HEK293T (cell line): ENCODE results near the gene C6orf47.

Source experiments
- ARNT ChIP-seq: fragments of 450-650 bp; IDR thresholded peaks from 2 replicates; pipeline ENCODE4 v1.6.1; 2017; ENCODE audit warnings: mild to moderate bottlenecking
- BHLHE40 ChIP-seq: fragments of 450-650 bp; IDR thresholded peaks from 2 replicates; pipeline ENCODE4 v1.6.1; 2016; ENCODE audit warnings: mild to moderate bottlenecking, moderate library complexity, borderline replicate concordance
- CTBP1 ChIP-seq: fragments of 450-650 bp; IDR thresholded peaks from 2 replicates; pipeline ENCODE4 v1.6.1; 2016; ENCODE audit warnings: borderline replicate concordance
- ELF4 ChIP-seq: fragments of 450-650 bp; IDR thresholded peaks from 2 replicates; pipeline ENCODE4 v1.6.1; 2017; ENCODE audit warnings: antibody characterized with exemption
- FOXM1 ChIP-seq: fragments of 450-650 bp; IDR thresholded peaks from 2 replicates; pipeline ENCODE4 v1.6.1; 2017; ENCODE audit warnings: mild to moderate bottlenecking, borderline replicate concordance
- L3MBTL2 ChIP-seq: fragments of 450-650 bp; conservative IDR thresholded peaks from 2 replicates; pipeline ENCODE4 v1.6.1; 2016; ENCODE audit warnings: mild to moderate bottlenecking
- SP1 ChIP-seq: fragments of 450-650 bp; IDR thresholded peaks from 2 replicates; pipeline ENCODE4 v1.6.1; 2017
- SUZ12 ChIP-seq: fragments of 450-650 bp; IDR thresholded peaks from 2 replicates; pipeline ENCODE4 v1.6.1; 2016; ENCODE audit warnings: mild to moderate bottlenecking
- TARDBP ChIP-seq: fragments of 450-650 bp; IDR thresholded peaks from 2 replicates; pipeline ENCODE4 v1.6.1; 2016
- ZNF384 ChIP-seq: fragments of 450-650 bp; IDR thresholded peaks from 2 replicates; pipeline ENCODE4 v1.6.1; 2016

DNA sequence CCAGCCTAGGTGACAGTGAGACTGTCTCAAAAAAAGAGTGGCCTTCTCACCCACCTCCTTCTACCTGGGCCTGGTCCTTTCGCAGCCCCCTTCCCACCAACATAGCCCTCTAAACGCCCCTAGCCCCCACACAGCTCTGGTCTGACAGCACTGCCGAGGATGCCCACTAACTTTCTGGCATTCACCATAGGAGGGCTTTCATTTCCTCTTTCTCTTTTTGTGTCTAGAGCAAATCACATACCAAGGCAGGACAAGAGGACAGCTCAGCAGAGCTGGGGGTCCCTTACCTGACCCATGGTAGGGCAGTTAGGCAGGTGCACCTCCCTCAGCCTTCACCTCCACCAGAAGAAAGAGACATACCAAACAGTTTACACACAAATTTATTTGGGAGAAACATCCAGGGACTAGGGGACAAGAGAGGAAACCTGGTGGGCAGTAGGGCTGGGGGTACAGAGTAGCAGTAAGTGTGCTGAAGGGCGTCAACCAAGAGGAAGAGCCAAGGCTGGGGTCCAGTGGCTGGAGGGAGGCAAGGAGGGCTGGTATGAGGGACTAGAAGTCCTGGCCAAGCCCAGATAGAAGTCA lies 15.8 kb upstream of the C6orf47 start:
- no peak for TF ChIP-seq BHLHE40
- TF ChIP-seq SP1, result no peak
- no peak for TF ChIP-seq ELF4
- TF ChIP-seq TARDBP, result no peak
- TF ChIP-seq FOXM1, result no peak
- no peak for TF ChIP-seq CTBP1
- no peak for TF ChIP-seq SUZ12
- TF ChIP-seq ARNT, result no peak
- no peak for TF ChIP-seq ZNF384
- TF ChIP-seq L3MBTL2, result no peak
